Measurements from ENCODE around the gene MRPL54.
"Not testable (repeated sequence)": the region's sequence is repeated elsewhere in the genome, so short reads cannot be mapped to it uniquely, and the experiment has no call there.

The MRPL54 gene

GRCh38 chr19:3761382-3762129, 926 bp upstream of the MRPL54 start, which contains the start of gene APBA3:
APBA3 (minus strand) TSS chr19:3761692; CDS start chr19:3760264, 1,428 bp downstream.
- TF ChIP-seq CTCF (IDR thresholded peaks at IDR 0.05; ENCODE audit: low read depth, low read length) = peak; percentile 50
- peak within 1 kb of the TSS; percentile 78 to 85 for H3K4me3 ChIP-seq (replicated peaks in 1 of 2; ENCODE audit: low read depth in 2 of 2, low read length in 2 of 2)
- DNase-seq (ENCODE audit: low read depth in 2 of 2) = peak; percentile 90 to 92

- H3K4me3 ChIP-seq (replicated peaks in 1 of 2; ENCODE audit: low read depth in 2 of 2, low read length in 2 of 2) = no peak overlapping the region
- TF ChIP-seq CTCF (IDR thresholded peaks at IDR 0.05; ENCODE audit: low read depth, low read length) = no peak
- no peak for DNase-seq (ENCODE audit: low read depth in 2 of 2)
Measured at GRCh38 chr19:3762130-3762473, 380 bp upstream of the MRPL54 start.

GRCh38 chr19:3765121-3765520, 2.6 kb downstream of the MRPL54 start:
- no peak for DNase-seq (ENCODE audit: low read depth in 2 of 2)
- no peak overlapping the region for H3K4me3 ChIP-seq (replicated peaks in 1 of 2; ENCODE audit: low read depth in 2 of 2, low read length in 2 of 2)
- TF ChIP-seq CTCF (IDR thresholded peaks at IDR 0.05; ENCODE audit: low read depth, low read length) = no peak

GRCh38 chr19:3765757-3766156, 3.3 kb downstream of the MRPL54 start:
- peak in 1 of 2 donors; percentile 27 for DNase-seq (ENCODE audit: low read depth in 2 of 2)
- not testable (repeated sequence) for H3K4me3 ChIP-seq (replicated peaks in 1 of 2; ENCODE audit: low read depth in 2 of 2, low read length in 2 of 2)

GRCh38 chr19:3766520-3766919, 4.0 kb downstream of the MRPL54 start:
- H3K4me3 ChIP-seq (replicated peaks in 1 of 2; ENCODE audit: low read depth in 2 of 2, low read length in 2 of 2) = no peak overlapping the region
- no peak for DNase-seq (ENCODE audit: low read depth in 2 of 2)
- TF ChIP-seq CTCF (IDR thresholded peaks at IDR 0.05; ENCODE audit: low read depth, low read length) = no peak

GRCh38 chr19:3767050-3767449, 4.6 kb downstream of the MRPL54 start:
- TF ChIP-seq CTCF (IDR thresholded peaks at IDR 0.05; ENCODE audit: low read depth, low read length) = no peak
- no peak overlapping the region for H3K4me3 ChIP-seq (replicated peaks in 1 of 2; ENCODE audit: low read depth in 2 of 2, low read length in 2 of 2)
- DNase-seq (ENCODE audit: low read depth in 2 of 2) = no peak

GRCh38 chr19:3768015-3768747, 5.7 kb downstream of the MRPL54 start:
- no peak overlapping the region for H3K4me3 ChIP-seq (replicated peaks in 1 of 2; ENCODE audit: low read depth in 2 of 2, low read length in 2 of 2)
- no peak for DNase-seq (ENCODE audit: low read depth in 2 of 2)
- no peak for TF ChIP-seq CTCF (IDR thresholded peaks at IDR 0.05; ENCODE audit: low read depth, low read length)
